Gastrocnemius medialis (tissue), 4 donors: ENCODE data around the gene CLEC20A. TPM values are rescaled to one million over a fixed set of nuclear protein-coding genes. Genes with fewer than 3 reads are reported as not detected.
A peak's percentile ranks its signal among the peaks of the same experiment; 100 is the strongest.

Experiments
- ATAC-seq, 2 donors: fragments of 150-250 bp; one replicate each; pipeline ENCODE4 v1.9.1; 2016
- DNase-seq, 2 donors: peaks; one replicate each; pipeline ENCODE4 v3.0.0-alpha.2; 2019
- H3K27ac ChIP-seq, 4 donors: fragments of 200-600 bp; sonication (generic); 1 replicate in 1 of 4; 2 replicates in 3 of 4; pipeline ENCODE4 v1.5.1; 2016 to 2018; ENCODE audit warnings: mild to moderate bottlenecking in 2 of 4, moderate library complexity in 1 of 4
- H3K27me3 ChIP-seq, 3 donors: fragments of 200-600 bp; sonication (generic) in 2 of 3; 1 replicate in 1 of 3; 2 replicates in 2 of 3; pipeline versions ENCODE4 v1.5.1 to v1.6.0; 2016 to 2019; ENCODE audit warnings: mild to moderate bottlenecking in 1 of 3, moderate library complexity in 1 of 3
- H3K36me3 ChIP-seq, 2 donors: fragments of 200-600 bp; sonication (generic) in 1 of 2; one replicate each; pipeline ENCODE4 v1.5.1; 2017 to 2018
- H3K4me1 ChIP-seq, 2 donors: fragments of 200-600 bp; sonication (generic) in 1 of 2; one replicate each; pipeline ENCODE4 v1.5.1; 2016 to 2017; ENCODE audit warnings: mild to moderate bottlenecking in 2 of 2
- H3K4me3 ChIP-seq, 4 donors: fragments of 200-600 bp; sonication (generic) in 3 of 4; 1 replicate in 1 of 4; 2 replicates in 3 of 4; pipeline ENCODE4 v1.5.1; 2016 to 2019; ENCODE audit warnings: mild to moderate bottlenecking in 2 of 4
- H3K9me3 ChIP-seq, 3 donors: fragments of 200-600 bp; sonication (generic) in 2 of 3; 1 replicate in 1 of 3; 2 replicates in 2 of 3; pipeline ENCODE4 v1.5.1; 2016 to 2019
- POLR2A ChIP-seq, 2 donors: fragments of 450-650 bp; IDR thresholded peaks; one replicate each; pipeline ENCODE4 v1.6.1; 2017; ENCODE audit warnings: antibody characterized with exemption in 2 of 2, mild to moderate bottlenecking in 2 of 2, moderate library complexity in 2 of 2
- in situ Hi-C, 4 donors: fragments of 200-750 bp; cut with MboI; loops; one replicate each; pipeline versions ENCODE4 v1.15.0 to v1.8.0; 2017; ENCODE audit warnings: low sequenced_read_pairs in 4 of 4
- intact Hi-C: fragments of 100-400 bp; cut with DNase I; formaldehyde crosslinking; loops from one replicate; pipeline ENCODE4 v1.15.1; 2023; ENCODE audit warnings: low total_unique reads
- total RNA-seq, 4 donors: library from RNA; depleted of rRNA; stranded (reverse); fragments of >200 nt; gene quantifications; one replicate each; pipeline versions ENCODE4 v1.1.0 to v1.2.3, GENCODE V29; 2016
- TF ChIP-seq, protein P1 (sequence below), 5 experiments: fragments of 450-650 bp in 3 of 5; fragments of 200-600 bp in 2 of 5; sonication (generic) in 2 of 5; IDR thresholded peaks in 4 of 5; conservative IDR thresholded peaks in 1 of 5; 1 replicate in 4 of 5; 2 replicates in 1 of 5; pipeline ENCODE4 v1.5.1; 2016 to 2019; ENCODE audit warnings: antibody characterized with exemption in 5 of 5, mild to moderate bottlenecking in 3 of 5, moderate library complexity in 3 of 5

CLEC20A gene
- total RNA-seq, 4 donors from 2014 or later, result not detected

DNA sequence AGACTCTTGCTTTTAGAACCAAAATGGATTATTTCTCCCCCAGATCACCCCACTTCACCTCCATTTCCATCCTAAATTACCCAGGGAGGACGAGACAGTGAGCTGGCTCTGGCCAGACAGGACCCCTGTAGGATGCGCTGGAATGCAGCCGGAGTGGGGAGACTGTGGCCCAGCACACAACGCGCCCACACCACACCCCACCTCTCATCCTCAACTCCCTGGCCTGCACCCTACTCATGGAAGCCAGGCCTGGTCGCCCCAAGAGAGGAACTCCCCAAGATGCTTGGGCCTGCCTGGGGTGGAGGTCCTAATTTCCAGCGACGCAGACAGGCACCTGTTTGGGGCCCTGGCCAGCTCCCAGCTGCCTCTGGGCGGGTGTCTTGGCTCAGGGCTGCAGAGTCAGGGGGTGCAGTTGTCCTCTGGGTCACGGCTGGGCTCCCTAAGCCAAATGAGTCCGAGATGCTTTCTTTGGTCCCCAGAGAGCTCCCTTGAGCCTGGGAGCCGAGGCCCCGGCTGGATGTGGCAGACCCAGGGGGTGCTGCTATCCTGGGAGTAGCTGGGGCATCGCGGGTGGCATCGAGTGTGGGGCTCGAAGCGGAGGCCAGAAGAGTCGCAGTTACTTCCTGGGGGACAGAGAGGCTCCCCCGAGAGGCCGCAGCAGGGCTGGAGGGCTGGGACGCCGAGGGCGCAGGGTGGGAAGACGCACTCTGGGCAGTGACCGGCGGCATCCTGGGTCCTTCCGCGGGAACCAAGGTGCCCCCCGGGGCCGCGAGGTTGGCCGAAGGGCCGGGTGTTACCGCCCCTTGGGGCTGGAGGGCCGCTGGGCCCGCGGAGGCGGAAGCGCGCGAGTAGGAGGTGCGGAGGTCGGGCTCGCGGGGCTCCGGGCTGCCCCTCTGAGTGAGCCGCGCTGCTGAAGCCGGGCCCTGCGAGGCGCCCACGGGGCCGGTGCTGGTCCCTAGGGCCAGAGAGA lies 10.4 kb downstream of the CLEC20A start:
- in situ Hi-C loops, result loop anchor here in 1 of 4 donors (25.0 kb wide), 1 partner anchor 199 kb away; no protein-coding TSS in a partner anchor
- Histone ChIP-seq H3K9me3 (no peaks in the 10 kb centered on the region), H3K4me1 (no peaks in the 10 kb centered on the region), H3K27me3 (no peaks in the 10 kb centered on the region), H3K36me3 (no peaks in the 10 kb centered on the region), H3K27ac (no peak overlapping the region), H3K4me3 (peak overlapping the region; percentile 14 to 46 (median 26))
- DNase-seq (no peak), ATAC-seq (no peak)
- TF ChIP-seq POLR2A (IDR thresholded peaks at IDR 0.05), result no peak
- TF ChIP-seq, protein P1, sequence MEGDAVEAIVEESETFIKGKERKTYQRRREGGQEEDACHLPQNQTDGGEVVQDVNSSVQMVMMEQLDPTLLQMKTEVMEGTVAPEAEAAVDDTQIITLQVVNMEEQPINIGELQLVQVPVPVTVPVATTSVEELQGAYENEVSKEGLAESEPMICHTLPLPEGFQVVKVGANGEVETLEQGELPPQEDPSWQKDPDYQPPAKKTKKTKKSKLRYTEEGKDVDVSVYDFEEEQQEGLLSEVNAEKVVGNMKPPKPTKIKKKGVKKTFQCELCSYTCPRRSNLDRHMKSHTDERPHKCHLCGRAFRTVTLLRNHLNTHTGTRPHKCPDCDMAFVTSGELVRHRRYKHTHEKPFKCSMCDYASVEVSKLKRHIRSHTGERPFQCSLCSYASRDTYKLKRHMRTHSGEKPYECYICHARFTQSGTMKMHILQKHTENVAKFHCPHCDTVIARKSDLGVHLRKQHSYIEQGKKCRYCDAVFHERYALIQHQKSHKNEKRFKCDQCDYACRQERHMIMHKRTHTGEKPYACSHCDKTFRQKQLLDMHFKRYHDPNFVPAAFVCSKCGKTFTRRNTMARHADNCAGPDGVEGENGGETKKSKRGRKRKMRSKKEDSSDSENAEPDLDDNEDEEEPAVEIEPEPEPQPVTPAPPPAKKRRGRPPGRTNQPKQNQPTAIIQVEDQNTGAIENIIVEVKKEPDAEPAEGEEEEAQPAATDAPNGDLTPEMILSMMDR (IDR thresholded peaks at IDR 0.05 in 4 of 5, conservative IDR thresholded peaks at IDR 0.05 in 1 of 5), result no peak
- intact Hi-C loops, result no loop called here

DNA sequence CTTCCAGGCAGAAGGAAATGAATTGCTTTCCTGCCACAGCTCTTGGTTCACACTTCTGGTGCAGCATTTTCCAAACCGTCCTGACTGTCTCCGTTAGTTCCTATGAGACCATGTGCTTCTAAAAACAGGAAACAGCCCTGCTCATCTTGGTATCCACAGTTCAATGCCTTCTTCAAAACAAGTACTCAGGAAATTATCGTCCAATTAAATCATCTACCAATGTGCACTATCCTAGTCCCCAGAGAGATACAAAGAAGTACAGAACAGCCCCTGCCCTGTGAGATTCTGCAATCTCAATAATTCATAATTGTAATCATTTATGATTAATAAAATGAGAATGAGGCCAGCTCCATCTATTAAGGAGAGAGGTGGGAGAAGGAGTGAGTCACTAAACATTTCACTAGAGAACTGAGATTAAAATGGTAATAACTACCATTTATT lies 11.2 kb downstream of the CLEC20A start:
- no peaks in the 10 kb centered on the region for H3K4me1 ChIP-seq
- no peak for ATAC-seq
- H3K27ac ChIP-seq, result no peak overlapping the region
- in situ Hi-C loops, result loop anchor here in 1 of 4 donors (25.0 kb wide), 1 partner anchor 198 kb away; no protein-coding TSS in a partner anchor
- no peak for DNase-seq
- intact Hi-C loops, result no loop called here
- TF ChIP-seq, protein P1 (IDR thresholded peaks at IDR 0.05 in 4 of 5, conservative IDR thresholded peaks at IDR 0.05 in 1 of 5), result no peak
- no peak for TF ChIP-seq POLR2A (IDR thresholded peaks at IDR 0.05)
- no peaks in the 10 kb centered on the region for H3K27me3 ChIP-seq
- H3K9me3 ChIP-seq, result no peaks in the 10 kb centered on the region
- no peak overlapping the region for H3K4me3 ChIP-seq
- no peaks in the 10 kb centered on the region for H3K36me3 ChIP-seq

DNA sequence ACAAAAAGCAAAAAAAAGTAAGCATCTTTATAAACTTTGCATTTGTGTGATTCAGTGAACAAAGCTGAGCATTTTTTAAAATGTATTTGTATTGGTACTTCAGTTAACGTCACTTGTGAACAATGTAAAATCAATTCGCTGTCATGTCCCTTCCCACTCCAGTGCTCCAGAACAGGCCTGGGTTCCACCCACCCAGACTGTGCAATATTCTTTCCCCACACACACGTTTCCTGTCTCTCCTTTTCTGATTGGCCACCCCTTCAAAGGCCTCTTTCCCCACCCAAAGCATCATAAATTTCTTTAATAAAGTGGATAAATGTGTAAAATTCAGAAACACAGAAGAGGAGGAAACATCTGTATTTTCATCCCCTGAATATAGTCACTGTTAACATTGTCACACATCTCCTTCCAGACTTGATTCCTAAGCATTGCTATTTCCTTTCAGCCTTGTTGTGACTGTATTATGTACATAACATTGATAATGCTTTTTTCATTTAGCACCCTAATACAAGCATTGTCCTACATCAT lies 12.0 kb downstream of the CLEC20A start:
- H3K4me1 ChIP-seq, result no peaks in the 10 kb centered on the region
- TF ChIP-seq POLR2A (IDR thresholded peaks at IDR 0.05), result no peak
- TF ChIP-seq, protein P1 (IDR thresholded peaks at IDR 0.05 in 4 of 5, conservative IDR thresholded peaks at IDR 0.05 in 1 of 5), result no peak
- no peak overlapping the region for H3K27ac ChIP-seq
- ATAC-seq (no peak), DNase-seq (no peak)
- no peaks in the 10 kb centered on the region for H3K9me3 ChIP-seq
- intact Hi-C loops, result no loop called here
- in situ Hi-C loops, result loop anchor here in 1 of 4 donors (25.0 kb wide), 1 partner anchor 197 kb away; no protein-coding TSS in a partner anchor
- no peak overlapping the region for H3K4me3 ChIP-seq
- H3K36me3 ChIP-seq, result no peaks in the 10 kb centered on the region
- H3K27me3 ChIP-seq, result no peaks in the 10 kb centered on the region

DNA sequence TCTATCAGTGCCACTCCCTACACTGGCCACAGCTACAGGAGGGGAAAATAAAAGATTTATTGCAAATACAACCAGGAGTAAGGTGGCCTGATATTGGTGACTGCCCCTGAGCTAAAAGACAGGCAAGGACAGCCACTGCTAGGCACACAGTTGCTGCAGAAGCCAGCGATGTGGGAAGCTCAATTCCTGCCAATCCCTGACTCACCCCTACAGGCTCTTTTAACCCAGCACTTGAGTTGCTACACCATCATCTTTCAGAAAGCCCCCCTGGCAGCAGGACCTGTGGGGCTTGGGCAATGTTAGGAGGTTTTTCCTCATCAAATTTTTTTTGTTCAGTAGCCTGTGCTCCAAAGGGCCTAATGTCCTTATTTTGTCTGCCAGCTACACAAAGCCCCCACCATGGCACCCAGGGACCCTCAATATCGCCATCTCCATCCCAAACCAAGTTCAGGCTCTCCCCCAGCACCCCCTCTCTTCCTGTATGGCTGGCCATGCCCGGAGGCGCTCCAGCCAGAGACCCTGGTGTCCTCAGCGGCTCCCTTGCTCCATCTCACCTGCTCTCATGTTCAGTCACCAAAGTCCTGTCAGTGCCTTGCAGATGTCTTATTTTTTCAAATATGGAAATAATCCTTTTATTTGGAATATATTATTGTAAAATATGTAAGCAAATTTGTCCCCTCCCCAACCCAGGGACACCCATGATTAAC lies 13.4 kb downstream of the CLEC20A start:
- H3K9me3 ChIP-seq, result no peaks in the 10 kb centered on the region
- no peak for ATAC-seq

More for the DNA sequence above, 13.4 kb downstream of the CLEC20A start:
- no peak overlapping the region for H3K4me3 ChIP-seq
- no peaks in the 10 kb centered on the region for H3K36me3 ChIP-seq
- no peaks in the 10 kb centered on the region for H3K4me1 ChIP-seq
- DNase-seq, result no peak
- no peaks in the 10 kb centered on the region for H3K27me3 ChIP-seq
- in situ Hi-C loops (loop anchor here in 1 of 4 donors (25.0 kb wide), 1 partner anchor 196 kb away; no protein-coding TSS in a partner anchor), intact Hi-C loops (no loop called here)
- H3K27ac ChIP-seq, result no peak overlapping the region
- no peak for TF ChIP-seq POLR2A (IDR thresholded peaks at IDR 0.05)
- TF ChIP-seq, protein P1 (IDR thresholded peaks at IDR 0.05 in 4 of 5, conservative IDR thresholded peaks at IDR 0.05 in 1 of 5), result no peak
